Measurements from ENCODE around the gene NCOR1.
"Not testable (repeated sequence)": the region's sequence is repeated elsewhere in the genome, so short reads cannot be mapped to it uniquely, and the experiment has no call there.

The NCOR1 gene

GRCh38 chr17:16148596-16148995, 66.7 kb downstream of the NCOR1 start:
- DNase-seq (ENCODE audit: low spot score), result no peak

GRCh38 chr17:16145319-16145890, 69.9 kb downstream of the NCOR1 start:
- DNase-seq (ENCODE audit: low spot score), result not testable (repeated sequence)

GRCh38 chr17:16141685-16142084, 73.6 kb downstream of the NCOR1 start:
- no peak for DNase-seq (ENCODE audit: low spot score)

- no peak for DNase-seq (ENCODE audit: low spot score)
These were observed 74.5 kb downstream of the NCOR1 start for GRCh38 chr17:16140854-16141253.

- DNase-seq (ENCODE audit: low spot score), result no peak
These were observed 79.9 kb downstream of the NCOR1 start for GRCh38 chr17:16135461-16135860.

- DNase-seq (ENCODE audit: low spot score), result no peak
These were observed 83.7 kb downstream of the NCOR1 start for GRCh38 chr17:16131593-16131992.

- no peak for DNase-seq (ENCODE audit: low spot score)
These were observed 85.7 kb downstream of the NCOR1 start for GRCh38 chr17:16129441-16130205.

GRCh38 chr17:16123531-16123930, 91.8 kb downstream of the NCOR1 start:
- DNase-seq (ENCODE audit: low spot score), result no peak

GRCh38 chr17:16122697-16123434, 92.5 kb downstream of the NCOR1 start:
- DNase-seq (ENCODE audit: low spot score), result no peak

- no peak for DNase-seq (ENCODE audit: low spot score)
These were observed 93.4 kb downstream of the NCOR1 start for GRCh38 chr17:16121915-16122314.

GRCh38 chr17:16120937-16121336, 94.4 kb downstream of the NCOR1 start:
- no peak for DNase-seq (ENCODE audit: low spot score)

GRCh38 chr17:16117149-16117548, 98.2 kb downstream of the NCOR1 start:
- no peak for DNase-seq (ENCODE audit: low spot score)

- DNase-seq (ENCODE audit: low spot score), result not testable (repeated sequence)
These were observed 100.1 kb downstream of the NCOR1 start for GRCh38 chr17:16115077-16115698.

- no peak for DNase-seq (ENCODE audit: low spot score)
These were observed 106.5 kb downstream of the NCOR1 start for GRCh38 chr17:16108871-16109270.

- no peak for DNase-seq (ENCODE audit: low spot score)
These were observed 106.9 kb downstream of the NCOR1 start for GRCh38 chr17:16108386-16108785.

- DNase-seq (ENCODE audit: low spot score), result no peak
These were observed 108.1 kb downstream of the NCOR1 start for GRCh38 chr17:16107165-16107770.

- DNase-seq (ENCODE audit: low spot score), result peak; percentile 60
These were observed 109.0 kb downstream of the NCOR1 start for GRCh38 chr17:16106161-16106891.

GRCh38 chr17:16104189-16104588, 111.1 kb downstream of the NCOR1 start:
- no peak for DNase-seq (ENCODE audit: low spot score)

- DNase-seq (ENCODE audit: low spot score), result no peak
These were observed 113.9 kb downstream of the NCOR1 start for GRCh38 chr17:16101440-16101839.

- DNase-seq (ENCODE audit: low spot score), result no peak
These were observed 114.5 kb downstream of the NCOR1 start for GRCh38 chr17:16100737-16101400.

- no peak for DNase-seq (ENCODE audit: low spot score)
These were observed 123.6 kb downstream of the NCOR1 start for GRCh38 chr17:16091773-16092172.

Data from COLO829 (cell line).